ENCODE results near the gene CITED4.

DNA sequence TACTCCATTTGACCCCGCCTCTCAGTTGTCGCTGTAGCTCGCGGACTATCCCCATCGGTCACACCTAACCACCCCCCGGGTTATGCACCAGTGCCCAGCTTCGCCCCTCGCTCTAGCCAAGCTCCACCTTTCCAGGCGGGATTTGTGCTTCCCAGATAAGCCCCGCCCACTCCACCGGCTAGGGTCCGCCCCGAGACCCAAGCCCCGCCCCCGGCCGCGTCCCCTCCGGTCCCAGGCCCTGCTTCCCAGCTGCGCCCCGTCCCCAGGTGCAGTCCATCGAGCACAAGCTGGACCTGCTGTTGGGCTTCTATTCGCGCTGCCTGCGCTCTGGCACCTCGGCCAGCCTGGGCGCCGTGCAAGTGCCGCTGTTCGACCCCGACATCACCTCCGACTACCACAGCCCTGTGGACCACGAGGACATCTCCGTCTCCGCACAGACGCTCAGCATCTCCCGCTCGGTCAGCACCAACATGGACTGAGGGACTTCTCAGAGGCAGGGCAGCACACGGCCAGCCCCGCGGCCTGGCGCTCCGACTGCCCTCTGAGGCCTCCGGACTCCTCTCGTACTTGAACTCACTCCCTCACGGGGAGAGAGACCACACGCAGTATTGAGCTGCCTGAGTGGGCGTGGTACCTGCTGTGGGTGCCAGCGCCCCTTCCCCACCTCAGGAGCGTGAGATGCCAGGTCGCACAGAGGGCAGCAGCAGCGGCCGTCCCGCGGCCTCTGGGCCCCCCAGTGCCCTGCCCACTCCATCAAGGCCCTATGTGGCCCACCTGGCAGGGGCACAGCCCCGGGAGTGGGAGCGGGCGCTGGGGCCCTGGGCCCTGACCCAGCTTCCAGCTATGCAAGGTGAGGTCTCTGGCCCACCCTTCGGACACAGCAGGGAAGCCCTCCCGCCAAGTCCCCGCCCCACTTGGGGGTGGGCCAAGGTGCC, 23.9 kb downstream of the CITED4 start:
- TF ChIP-seq, protein P1, sequence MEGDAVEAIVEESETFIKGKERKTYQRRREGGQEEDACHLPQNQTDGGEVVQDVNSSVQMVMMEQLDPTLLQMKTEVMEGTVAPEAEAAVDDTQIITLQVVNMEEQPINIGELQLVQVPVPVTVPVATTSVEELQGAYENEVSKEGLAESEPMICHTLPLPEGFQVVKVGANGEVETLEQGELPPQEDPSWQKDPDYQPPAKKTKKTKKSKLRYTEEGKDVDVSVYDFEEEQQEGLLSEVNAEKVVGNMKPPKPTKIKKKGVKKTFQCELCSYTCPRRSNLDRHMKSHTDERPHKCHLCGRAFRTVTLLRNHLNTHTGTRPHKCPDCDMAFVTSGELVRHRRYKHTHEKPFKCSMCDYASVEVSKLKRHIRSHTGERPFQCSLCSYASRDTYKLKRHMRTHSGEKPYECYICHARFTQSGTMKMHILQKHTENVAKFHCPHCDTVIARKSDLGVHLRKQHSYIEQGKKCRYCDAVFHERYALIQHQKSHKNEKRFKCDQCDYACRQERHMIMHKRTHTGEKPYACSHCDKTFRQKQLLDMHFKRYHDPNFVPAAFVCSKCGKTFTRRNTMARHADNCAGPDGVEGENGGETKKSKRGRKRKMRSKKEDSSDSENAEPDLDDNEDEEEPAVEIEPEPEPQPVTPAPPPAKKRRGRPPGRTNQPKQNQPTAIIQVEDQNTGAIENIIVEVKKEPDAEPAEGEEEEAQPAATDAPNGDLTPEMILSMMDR (optimal IDR thresholded peaks at IDR 0.05 in 1 of 3, IDR thresholded peaks at IDR 0.05 in 1 of 3, conservative IDR thresholded peaks at IDR 0.05 in 1 of 3; ENCODE audit: extremely low read depth in 1 of 3, insufficient read depth in 2 of 3, low read length in 3 of 3): no peak
- TF ChIP-seq EZH2 (IDR thresholded peaks at IDR 0.05; ENCODE audit: low read length): no peak

All from keratinocyte (primary cell).